MV-4-11 (cell line): ENCODE measurements around the gene FGD6.
"Not testable (repeated sequence)": the region's sequence is repeated elsewhere in the genome, so short reads cannot be mapped to it uniquely, and the experiment has no call there.

Experiments
- DNase-seq: peaks from one replicate; lab custom pipeline; 2025; lab: John Stamatoyannopoulos, UW

The FGD6 gene

DNA sequence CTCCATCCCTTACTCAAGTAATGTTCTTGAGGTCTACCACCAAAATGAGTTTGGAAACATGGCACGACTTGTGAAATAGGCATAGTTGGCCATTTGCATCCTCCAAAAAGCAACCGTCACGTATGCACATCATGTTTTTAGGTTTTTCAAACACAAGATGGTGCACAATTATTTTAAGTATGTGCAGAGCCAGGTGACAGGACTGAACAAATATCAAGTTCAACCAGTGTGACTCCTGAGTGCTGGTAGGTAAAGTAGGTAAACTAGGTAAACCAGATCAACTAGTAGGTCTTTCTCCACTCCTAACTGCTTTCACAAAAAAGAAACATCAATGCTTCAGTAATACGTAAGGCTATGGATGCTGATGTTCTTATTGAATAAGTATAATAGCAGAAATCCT is 39.1 kb downstream of the FGD6 start:
- no peak for DNase-seq

GRCh38 chr12:95177201-95177768 is 40.0 kb downstream of the FGD6 start:
- DNase-seq, result no peak

DNA sequence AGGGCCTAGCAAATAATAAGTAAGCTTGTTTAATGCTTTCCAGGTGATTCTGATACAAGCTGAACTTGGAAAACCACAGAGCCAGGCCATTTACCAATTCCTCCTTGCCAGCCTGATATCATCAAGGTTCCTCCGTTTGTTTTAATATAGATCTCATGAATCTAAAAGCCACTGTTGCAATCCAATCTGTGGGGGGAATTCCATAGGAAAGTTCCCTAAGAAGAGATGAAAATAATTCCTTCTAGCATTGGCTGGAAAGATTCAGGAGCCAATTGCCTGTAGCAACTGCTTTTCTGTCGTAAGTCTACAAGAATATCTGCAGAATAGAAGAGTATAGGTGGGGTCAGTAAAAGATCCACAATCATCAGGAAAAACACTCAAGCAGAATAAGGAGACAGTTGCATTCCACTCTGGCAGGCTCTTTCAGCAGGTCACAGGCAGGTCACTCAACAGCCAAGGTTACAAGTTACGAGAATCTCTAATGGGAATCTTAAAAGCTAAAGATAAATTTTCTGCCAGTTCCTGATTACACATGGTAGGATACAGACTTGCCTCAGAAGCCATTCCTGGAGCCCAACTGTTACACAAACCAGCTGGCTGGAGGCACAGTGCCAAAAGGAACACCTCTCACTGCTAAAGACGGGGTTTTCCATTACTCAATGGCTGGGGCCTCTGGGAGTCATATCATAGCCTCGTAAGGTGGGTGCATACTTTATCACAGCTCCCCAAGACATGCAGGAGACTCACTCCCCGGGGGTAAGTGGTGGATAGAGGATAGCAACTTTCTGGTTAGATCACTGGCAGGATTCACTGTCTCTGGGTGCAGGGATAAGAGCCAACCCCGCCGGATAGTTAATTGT is 43.6 kb downstream of the FGD6 start:
- DNase-seq, result no peak

DNA sequence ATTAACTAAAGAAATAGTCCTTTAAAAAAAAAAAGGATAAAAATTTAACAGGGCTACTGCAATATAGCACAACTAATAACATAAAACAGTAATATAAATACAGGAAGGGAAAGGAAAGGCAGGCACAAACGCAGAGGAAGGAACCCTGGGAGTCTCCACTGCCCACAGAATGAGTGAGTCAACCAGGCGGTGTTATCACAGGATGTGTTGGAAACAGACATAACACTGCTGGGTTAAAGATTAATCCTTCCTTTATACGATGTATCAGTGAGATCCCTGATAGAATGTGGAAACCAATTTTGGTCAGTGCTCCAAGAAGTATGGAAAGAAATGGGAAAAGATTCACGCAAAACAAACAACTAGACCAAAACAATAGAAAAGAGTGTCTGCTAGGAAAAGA is 47.9 kb downstream of the FGD6 start:
- DNase-seq, result peak; percentile 15

DNA sequence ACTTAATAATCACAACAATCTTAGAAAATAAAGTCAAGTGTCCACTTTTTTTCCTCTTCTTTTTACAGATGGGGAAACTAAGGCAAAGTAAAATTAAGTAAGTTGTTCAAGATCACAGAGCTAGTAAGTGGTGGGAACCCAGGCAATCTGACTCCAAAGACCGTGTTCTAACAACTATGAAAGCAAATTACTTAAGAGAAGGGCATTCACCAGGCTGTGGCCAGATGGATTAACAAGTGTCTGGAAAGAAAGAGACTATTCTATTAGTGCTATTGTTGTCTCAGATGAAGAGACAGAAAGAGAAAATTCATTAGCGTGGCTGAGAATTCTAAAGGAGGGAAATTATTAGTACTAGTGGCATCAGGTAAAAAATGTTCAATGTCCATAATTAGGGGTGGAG is 48.5 kb downstream of the FGD6 start:
- no peak for DNase-seq

GRCh38 chr12:95164656-95165055 is 52.6 kb downstream of the FGD6 start:
- no peak for DNase-seq

DNA sequence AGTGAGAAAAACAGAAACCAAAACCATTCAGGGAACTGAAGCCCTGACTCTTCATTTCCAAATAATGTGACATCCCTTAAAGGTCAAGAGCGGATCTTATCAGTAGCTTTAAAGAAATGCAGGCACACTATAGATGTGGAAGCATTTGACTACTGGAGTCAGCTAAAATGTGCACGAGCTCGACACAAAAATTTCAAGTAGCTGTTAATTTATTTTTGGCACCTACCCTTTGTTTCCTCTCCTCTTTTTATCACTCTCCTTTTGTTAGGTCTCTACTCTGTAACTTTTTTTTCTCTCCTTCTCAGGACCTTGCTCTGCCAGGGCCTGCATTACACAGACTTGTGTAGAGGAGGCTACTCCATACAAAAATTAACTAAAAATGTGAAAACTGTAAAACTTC is 58.3 kb downstream of the FGD6 start:
- no peak for DNase-seq

DNA sequence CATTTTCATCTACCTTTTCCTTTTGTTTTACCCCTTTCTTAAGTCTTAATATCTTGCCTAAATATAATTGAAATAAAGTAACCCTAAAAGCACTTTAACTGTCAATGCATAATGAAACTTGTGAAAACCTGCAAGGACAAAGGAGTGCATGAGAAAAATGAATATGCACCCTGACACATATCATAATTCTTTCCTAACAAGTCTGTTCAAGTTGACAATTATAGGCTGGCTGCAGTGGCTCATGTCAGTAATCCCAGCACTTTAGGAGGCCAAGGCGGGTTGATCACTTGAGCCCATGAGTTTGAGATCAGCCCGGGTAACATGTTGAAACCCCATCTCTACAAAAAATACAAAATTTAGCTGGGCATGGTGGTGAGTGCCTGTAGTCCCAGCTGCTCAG is 65.4 kb downstream of the FGD6 start:
- no peak for DNase-seq

DNA sequence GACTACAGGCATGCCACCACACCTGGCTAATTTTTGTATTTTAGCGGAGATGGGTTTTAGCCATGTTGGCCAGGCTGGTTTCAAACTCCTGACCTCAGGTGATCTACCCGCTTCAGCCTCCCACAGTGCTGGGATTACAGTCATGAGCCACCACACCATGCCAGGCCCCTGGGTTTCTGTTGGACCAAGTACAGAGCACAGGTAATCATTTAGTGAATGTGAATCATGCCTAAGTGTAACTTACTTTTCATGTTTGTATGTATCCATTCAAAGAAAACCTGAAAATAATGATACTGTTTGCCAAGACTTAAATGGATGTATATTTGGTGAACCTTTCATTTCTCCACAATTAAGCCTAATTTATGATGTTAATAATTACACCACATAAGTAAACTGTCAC is 65.9 kb downstream of the FGD6 start:
- no peak for DNase-seq

- no peak for DNase-seq
These were observed 66.8 kb downstream of the FGD6 start for GRCh38 chr12:95150501-95150900.

GRCh38 chr12:95147866-95148265 is 69.4 kb downstream of the FGD6 start:
- DNase-seq, result no peak

GRCh38 chr12:95146769-95147168 is 70.5 kb downstream of the FGD6 start:
- DNase-seq, result no peak

DNA sequence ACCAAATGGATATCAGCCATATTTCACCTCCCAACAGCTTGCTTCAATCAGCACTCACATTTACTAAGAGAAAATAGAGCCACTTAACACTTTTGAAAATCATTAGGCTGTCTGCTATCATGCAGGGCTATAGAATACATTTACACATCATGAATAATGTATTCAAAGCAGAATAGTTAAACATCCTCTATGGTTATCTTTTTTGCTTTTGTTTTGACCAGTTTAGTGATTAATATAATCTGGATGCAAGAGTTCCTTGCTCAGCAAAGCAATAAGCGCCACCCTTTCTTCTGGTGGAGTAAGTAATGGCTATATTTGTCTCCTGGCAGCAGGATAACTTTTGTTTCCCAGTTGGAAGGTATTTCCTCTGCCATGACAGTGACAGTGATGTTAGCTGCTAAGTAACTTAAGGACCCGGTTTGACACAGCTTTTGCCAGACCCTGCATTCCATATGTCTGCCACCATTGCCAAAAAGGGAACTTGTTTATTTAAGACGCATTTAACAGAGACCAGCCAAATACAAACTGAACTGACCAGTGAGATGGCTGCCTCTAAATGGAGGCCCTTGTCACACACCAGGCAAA is 73.6 kb downstream of the FGD6 start:
- no peak for DNase-seq

DNA sequence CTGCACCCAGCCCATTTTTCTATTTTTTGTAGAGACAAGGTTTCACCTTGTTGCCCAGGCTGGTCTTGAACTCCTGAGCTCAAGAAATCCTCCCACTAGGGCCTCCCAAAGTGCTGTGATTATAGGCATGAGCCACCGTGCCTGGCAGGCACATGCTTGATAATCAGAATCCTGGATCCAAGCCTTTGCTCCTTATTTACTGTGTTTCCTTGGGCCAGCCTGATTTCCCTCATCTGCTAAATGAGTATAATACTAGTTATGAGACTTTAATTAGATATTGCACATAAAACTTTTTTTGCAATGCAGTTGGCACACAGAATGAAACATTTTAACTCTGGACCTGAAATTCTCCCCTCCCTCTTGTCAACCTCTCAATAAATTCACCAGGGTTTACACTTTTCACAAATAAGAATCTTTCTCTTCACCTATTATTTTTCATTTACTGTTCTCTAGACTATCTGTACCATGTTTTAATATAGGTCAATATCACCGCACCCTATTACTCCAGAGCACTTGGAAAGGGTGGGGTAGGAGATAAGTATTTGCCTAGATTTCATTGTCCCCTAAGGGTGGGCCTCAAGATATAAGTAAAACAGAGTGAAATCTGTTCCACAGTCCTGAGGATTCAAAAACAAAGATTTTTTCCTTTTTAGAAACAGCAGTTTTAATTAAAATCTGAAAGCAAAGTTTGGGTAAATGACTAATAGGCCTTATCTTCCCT is 74.7 kb downstream of the FGD6 start:
- no peak for DNase-seq

GRCh38 chr12:95141310-95141709 is 76.0 kb downstream of the FGD6 start:
- no peak for DNase-seq

GRCh38 chr12:95138031-95138430 is 79.2 kb downstream of the FGD6 start:
- not testable (repeated sequence) for DNase-seq

DNA sequence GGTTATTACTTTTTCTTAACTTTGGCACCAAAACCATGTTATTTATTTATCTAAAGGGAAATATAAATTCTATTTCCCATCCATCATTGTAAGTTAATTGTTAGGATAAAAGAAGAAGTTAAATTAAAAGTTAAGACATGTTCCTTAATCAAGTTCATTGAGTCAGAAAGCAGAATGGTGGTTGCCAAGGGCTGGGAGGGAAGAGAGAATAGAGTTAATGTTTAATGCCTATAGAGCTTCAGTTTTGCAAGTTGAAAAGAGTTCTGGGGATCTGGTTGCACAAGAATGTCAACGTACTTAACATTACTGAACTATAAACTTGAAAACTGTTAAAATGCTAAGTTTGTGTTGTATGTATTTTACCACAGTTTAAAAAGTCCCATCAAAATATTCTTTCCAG is 80.7 kb downstream of the FGD6 start:
- DNase-seq, result no peak

DNA sequence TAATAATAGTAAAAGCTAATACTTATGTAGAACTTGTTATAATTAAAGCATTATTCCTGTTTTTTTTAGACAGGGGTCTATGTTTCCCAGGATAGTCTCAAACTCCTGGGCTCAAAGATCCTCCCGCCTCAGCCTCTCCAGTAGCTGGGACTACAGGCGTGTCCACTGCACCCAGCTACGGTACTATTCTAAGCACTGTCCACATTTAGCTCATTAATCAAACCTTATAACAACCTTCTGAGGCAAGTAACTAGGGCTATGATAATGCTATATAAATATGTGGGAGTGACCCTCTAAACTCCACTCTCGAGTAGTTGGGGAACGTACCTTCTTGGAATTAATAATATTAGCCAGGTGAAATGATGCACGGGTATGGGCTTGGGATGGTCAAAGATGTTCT is 83.2 kb downstream of the FGD6 start:
- no peak for DNase-seq

DNA sequence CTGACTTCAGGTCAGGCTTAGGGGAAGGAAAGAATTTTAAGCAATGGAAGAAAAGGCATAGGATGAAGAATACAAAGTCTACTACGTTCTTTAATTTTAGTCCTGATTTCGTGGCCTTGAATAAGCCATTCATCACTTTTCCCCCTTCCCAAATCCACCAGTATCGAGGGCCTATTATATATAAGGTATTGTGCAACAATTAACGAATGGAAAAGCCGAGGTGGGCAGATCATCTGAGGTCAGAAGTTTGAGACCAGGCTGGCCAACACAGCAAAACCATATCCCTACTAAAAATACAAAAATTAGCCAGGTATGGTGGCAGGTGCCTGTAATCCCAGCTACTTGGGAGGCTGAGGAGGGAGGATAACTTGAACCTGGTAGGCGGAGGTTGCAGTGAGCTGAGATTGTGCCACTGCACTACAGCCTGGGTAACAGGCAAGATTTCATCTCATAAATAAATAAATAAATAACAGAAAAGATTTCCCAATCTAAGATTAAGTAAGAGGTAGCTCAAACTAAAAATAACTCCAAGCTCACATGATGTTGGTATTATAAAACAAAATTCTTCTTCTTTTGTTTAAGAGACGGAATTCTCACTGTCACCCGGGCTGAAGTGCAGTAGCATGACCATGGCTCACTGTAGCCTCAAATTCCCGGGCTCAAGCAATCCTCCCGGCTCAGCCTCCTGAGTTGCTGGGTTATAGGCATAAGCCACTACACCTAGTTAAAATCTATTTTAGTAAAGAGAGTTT is 85.5 kb downstream of the FGD6 start:
- DNase-seq, result peak; percentile 9

DNA sequence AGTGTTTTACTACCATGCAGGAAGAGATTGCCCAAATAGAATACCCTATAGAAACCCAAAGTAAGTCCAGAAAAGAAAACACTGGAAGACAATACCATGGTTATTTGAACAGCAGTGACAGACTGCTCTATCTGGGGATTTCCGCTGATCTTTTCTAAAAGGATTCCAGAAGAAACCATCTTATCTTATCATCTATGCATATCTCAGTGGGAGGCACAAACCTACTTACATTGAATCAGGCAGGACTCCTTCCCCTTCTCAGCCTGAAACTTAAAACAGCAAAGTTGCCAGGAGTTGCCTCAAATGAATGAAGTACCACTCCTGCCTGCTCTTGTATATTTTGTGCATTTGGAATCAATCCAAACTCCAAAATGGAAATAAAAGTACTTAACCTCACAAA is 87.2 kb downstream of the FGD6 start:
- DNase-seq, result no peak

DNA sequence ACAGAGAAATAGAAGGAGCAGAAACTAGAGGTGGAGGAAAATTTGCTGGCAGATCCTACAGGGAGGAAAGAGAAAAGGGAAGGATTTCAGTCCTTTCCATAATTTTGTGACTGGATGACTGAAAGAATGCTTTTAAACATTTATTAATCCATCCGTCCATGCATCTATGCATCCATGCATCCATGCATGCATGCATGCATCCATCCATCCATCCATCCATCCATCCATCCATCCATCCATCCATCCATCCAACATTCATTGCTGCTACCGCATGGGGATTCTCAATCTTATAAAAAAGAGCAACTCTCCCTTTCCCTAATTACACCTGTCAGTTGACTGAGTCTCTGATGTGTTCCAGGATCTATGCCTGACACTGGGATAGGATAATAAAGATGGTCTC is 88.2 kb downstream of the FGD6 start:
- DNase-seq, result no peak

- DNase-seq, result peak; percentile 40
These were observed 90.5 kb downstream of the FGD6 start for GRCh38 chr12:95126736-95127135.
